ENCODE measurements around the gene EAPP. TPM values are rescaled to one million over a fixed set of nuclear protein-coding genes. Genes with fewer than 3 reads are reported as not detected.
"Not testable (repeated sequence)": the region's sequence is repeated elsewhere in the genome, so short reads cannot be mapped to it uniquely, and the experiment has no call there.

Gene EAPP
- total RNA-seq, 2 donors from 2014 or later = 51.5 to 59.7 TPM

GRCh38 chr14:34540181-34541059, 919 bp upstream of the EAPP start:
- ATAC-seq; intact Hi-C loops (cut with DNase I, micrococcal nuclease); DNase-seq: not testable (repeated sequence)

- intact Hi-C loops (cut with DNase I, micrococcal nuclease) = no loop called here
- peak; percentile 47 for ATAC-seq
- DNase-seq = no peak
Observed at GRCh38 chr14:34538871-34539406, 562 bp downstream of the EAPP start.

- peak in 1 of 2 donors; percentile 28 for DNase-seq
- ATAC-seq; intact Hi-C loops (cut with DNase I, micrococcal nuclease): not testable (repeated sequence)
Observed at GRCh38 chr14:34538096-34538495, 1.4 kb downstream of the EAPP start.

GRCh38 chr14:34537677-34538009, 1.9 kb downstream of the EAPP start:
- intact Hi-C loops (cut with DNase I, micrococcal nuclease) = no loop called here
- no peak for ATAC-seq
- DNase-seq = no peak

- DNase-seq (no peak), ATAC-seq (no peak)
- intact Hi-C loops (cut with DNase I, micrococcal nuclease) = no loop called here
Observed at GRCh38 chr14:34536951-34537676, 2.4 kb downstream of the EAPP start.

GRCh38 chr14:34527591-34527990, 11.9 kb downstream of the EAPP start:
- DNase-seq (no peak), ATAC-seq (no peak)
- intact Hi-C loops (cut with DNase I, micrococcal nuclease) = no loop called here

GRCh38 chr14:34524216-34524615, 15.3 kb downstream of the EAPP start:
- ATAC-seq; DNase-seq; intact Hi-C loops (cut with DNase I, micrococcal nuclease): not testable (repeated sequence)

GRCh38 chr14:34522496-34522895, 17.0 kb downstream of the EAPP start:
- intact Hi-C loops (cut with DNase I, micrococcal nuclease) = no loop called here
- no peak for DNase-seq
- ATAC-seq = peak; percentile 13

GRCh38 chr14:34521071-34521470, 18.4 kb downstream of the EAPP start:
- intact Hi-C loops (cut with DNase I, micrococcal nuclease) = not testable (repeated sequence)
- DNase-seq = peak in 1 of 2 donors; percentile 42
- ATAC-seq = peak; percentile 45

GRCh38 chr14:34520304-34520970, 19.1 kb downstream of the EAPP start:
- intact Hi-C loops (cut with DNase I, micrococcal nuclease) = not testable (repeated sequence)
- DNase-seq (peak; percentile 61 to 77), ATAC-seq (peak; percentile 86)

GRCh38 chr14:34507884-34508283, 31.6 kb downstream of the EAPP start:
- ATAC-seq (no peak), DNase-seq (no peak)
- intact Hi-C loops (cut with DNase I, micrococcal nuclease) = no loop called here

- intact Hi-C loops (cut with DNase I, micrococcal nuclease) = no loop called here
- no peak for ATAC-seq
- DNase-seq = peak in 1 of 2 donors; percentile 59
Observed at GRCh38 chr14:34507459-34507858, 32.0 kb downstream of the EAPP start.

GRCh38 chr14:34505124-34505491, 34.4 kb downstream of the EAPP start:
- intact Hi-C loops (cut with DNase I, micrococcal nuclease); DNase-seq: not testable (repeated sequence)

GRCh38 chr14:34504027-34504426, 35.5 kb downstream of the EAPP start:
- ATAC-seq; intact Hi-C loops (cut with DNase I, micrococcal nuclease); DNase-seq: not testable (repeated sequence)

More at GRCh38 chr14:34505124-34505491, 34.4 kb downstream of the EAPP start:
- not testable (repeated sequence) for ATAC-seq

- DNase-seq = no peak
- ATAC-seq = no peak
- intact Hi-C loops (cut with DNase I, micrococcal nuclease) = no loop called here
Observed at GRCh38 chr14:34502545-34503225, 36.8 kb downstream of the EAPP start.

GRCh38 chr14:34502001-34502400, 37.5 kb downstream of the EAPP start:
- DNase-seq (no peak), ATAC-seq (no peak)
- intact Hi-C loops (cut with DNase I, micrococcal nuclease) = no loop called here

GRCh38 chr14:34501004-34501580, 38.4 kb downstream of the EAPP start:
- DNase-seq = no peak
- intact Hi-C loops (cut with DNase I, micrococcal nuclease) = no loop called here

GRCh38 chr14:34498684-34499412, 40.7 kb downstream of the EAPP start:
- intact Hi-C loops (cut with DNase I, micrococcal nuclease) = no loop called here
- DNase-seq = peak; percentile 44
- peak; percentile 71 for ATAC-seq

More at GRCh38 chr14:34501004-34501580, 38.4 kb downstream of the EAPP start:
- ATAC-seq = no peak
